Activated T-cell treated with anti-CD3 and anti-CD28 coated beads, Interleukin-2, amount 50 U/mL, for 1 hour (primary cell): ENCODE results near the gene AGO1.
"Not testable (repeated sequence)": the region's sequence is repeated elsewhere in the genome, so short reads cannot be mapped to it uniquely, and the experiment has no call there.

Experiments
- DNase-seq: peaks from one replicate; pipeline ENCODE4 v3.0.0-alpha.2; 2020

AGO1 gene

DNA sequence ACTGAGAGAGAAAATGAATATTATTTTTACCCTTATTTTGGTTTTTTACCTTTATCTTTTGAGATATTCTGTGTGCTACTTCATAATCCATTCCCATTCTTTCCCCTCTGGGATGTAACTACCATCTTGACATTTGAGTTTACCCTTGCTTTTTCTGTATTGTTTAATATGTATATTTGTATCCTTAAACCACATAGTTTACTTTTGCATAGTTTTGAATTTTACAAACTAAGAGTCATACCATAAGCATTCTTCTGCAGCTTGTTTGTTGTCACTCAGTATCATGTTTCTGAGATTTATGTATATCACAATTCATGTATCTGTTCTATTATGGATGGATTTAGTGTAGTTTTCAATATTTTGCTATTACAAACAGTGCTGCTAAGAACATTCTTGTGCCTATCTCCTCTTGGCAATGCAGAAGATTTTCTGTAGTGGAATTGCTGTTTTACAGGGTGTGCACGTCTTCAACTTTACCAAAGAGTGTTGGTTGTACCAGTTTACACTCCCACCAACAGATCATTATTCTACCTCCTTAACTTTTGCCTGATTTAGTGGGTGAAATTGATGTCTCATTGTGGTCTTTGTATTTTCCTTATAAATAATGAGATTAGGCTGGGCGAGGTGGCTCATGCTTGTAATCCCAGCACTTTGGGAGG lies 12.2 kb upstream of the AGO1 start:
- DNase-seq: no peak

DNA sequence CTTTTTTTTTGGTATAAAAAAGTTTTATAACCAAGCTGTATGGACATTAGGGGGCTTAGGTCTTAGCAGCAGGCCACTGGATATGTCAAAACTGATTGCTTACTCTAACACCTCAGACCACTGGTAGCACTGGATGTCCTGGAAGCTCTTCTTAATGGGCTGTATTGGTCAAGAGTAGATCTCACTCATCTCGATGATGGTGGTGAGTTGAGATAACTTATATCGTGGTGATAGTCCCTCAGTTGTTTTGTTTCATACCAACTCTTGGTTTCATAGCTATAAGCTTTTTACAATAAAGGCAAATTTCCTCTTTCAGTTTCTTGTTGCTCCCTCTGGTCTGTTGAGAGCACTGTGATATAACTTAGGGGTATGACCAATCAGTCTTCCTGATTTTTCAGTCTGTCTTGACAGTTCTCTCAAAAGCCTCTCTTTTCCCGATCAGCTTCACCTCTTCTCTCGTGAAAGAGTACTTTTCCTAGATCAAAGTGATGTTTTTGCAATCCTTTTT lies 9.7 kb upstream of the AGO1 start:
- DNase-seq: no peak

DNA sequence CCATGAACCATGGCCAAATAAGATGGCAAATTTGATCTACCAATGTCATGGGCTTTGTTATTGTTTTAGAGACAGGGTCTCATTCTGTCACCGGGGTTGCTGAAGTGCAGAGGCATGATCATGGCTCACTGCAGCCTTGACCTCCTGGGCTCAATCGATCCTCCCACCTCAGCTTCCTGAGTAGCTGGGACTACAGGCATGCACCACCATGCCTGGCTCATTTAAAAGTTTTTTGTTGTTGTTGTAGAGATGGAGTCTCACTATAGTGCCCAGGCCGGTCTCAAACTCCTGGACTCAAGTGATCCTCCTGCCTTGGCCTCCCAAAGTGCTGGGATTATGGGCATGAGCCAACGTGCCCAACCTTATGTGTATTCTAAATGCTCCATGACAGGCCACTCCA lies 8.9 kb upstream of the AGO1 start:
- not testable (repeated sequence) for DNase-seq

DNA sequence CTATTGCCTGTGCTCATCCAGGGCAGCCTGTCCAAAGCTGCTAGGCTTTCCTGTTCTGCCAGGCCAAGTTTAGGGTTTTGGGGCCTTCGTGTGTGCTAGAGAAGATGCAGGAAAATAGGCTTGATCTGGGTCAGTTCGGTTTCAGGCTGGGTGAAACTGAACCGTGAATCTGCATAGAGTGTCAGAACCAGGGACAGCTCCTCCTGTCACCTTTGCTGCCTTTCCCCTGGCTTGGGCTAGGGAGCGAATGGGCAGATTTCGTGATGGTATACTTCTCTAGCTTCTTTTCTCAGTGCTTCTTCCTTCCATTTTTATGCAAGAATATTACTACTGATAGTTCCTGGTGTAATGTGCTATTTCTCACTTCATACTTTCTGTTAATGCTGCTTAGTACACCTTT lies 6.0 kb upstream of the AGO1 start:
- DNase-seq: no peak

DNA sequence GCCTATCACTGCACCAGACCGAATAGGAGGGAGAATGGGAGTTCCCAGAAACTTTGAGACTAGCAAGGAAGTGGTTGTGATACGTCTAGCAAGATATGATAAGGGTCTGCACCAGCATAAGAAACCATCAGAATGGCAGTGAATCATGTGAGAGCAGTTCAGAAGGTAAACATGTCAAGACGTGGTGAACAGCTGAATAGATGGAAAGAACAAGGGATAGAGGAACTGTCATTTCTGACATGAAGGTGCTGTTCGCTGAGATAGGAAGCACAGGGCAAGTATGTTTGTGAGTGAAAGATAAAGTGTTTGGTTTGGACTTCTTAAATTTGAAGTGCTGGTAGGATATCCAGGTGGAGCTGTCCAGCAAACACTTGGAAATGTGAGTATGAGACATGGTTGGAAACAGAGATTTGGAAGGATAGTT lies 1.1 kb upstream of the AGO1 start:
- DNase-seq: no peak

DNA sequence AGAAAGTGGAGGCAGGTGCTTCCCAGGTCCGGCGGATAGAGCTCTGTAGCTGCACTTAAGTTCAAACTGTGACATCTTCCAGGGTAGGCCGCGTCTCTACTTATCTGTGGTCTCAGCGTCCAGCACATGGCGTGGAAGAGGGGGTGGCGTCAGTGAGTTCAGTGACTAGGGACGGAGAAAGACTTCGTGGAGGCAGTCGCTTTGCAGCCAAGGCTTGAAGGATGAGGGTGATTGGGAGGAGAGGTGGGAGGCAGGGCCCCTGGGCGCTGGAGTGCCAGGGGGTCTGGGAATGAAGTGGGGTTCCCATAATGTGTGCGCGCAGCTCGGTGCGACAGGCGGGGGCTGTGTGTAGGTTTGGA lies 444 bp upstream of the AGO1 start:
- no peak for DNase-seq

DNA sequence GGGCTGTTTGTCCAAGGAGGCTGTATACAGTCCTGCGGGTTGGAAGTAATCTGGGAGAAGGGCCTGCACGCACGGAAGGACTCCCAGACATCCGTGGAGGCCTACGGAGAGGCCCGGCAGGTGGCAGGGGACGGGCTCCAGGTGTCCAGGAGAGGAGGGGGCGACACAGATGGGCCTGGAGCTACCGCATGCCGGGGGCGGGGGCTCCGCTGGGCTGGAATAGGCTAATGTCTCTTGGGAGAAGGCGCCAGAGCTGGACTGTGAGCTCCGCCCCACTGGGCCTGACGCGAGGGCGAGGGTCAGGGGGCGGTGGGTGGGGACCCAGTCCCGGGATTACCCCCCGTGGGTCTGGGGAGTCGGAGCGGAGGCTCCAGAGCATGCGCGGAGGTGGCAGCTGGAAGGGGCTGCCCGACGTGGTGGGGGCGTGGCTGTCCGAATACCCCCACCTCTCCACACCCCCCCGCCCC lies 659 bp downstream of the AGO1 start:
- DNase-seq: peak; percentile 57

DNA sequence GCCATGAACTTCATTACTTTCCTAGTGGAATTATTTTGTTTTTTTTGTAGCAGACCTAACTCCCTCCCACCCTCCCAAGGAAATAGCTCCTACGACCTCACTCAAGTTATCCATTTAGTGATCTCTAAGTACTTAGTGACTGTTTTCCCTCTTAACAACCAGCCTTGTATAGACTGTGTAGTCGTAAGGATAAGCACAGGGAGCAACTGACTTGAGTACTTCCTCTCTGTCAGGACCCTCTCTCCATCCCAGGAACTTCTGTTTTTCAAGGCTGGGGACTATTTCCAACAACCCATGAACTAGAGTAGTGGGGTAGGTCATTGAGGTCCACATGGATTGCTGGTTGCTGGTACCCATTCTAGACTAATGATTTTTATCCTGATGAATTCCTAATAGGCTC lies 1.9 kb downstream of the AGO1 start:
- DNase-seq: no peak

DNA sequence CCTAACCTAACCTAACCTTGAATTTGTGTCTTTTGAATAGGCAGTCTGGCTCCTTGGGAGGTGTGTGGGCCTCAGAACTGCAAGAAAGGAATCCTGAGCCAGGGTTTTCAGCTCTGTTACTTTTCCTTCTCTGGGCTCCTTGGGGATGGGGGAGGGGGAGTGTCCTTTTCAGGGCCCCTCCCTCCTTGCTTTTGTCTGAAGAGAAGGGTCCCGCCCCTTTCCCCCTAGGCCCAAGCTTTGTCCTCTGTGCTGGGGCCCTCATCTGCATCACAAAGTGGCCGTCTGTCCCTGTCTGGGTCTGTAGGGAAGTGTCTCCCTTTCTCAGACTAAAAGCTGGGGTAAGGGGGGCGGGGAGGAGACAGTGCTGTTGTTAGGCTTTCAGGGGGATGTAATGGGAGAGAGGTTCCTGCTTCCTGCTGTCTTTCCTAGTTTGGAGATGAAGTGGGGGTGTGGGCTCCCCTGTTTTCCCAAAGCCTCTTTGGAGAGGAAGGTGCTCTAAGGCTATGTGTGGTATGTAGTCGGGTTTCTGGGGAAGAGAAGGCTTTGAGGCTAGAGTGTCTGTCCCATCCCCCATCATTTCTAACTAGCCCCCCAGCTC lies 3.1 kb downstream of the AGO1 start:
- no peak for DNase-seq

DNA sequence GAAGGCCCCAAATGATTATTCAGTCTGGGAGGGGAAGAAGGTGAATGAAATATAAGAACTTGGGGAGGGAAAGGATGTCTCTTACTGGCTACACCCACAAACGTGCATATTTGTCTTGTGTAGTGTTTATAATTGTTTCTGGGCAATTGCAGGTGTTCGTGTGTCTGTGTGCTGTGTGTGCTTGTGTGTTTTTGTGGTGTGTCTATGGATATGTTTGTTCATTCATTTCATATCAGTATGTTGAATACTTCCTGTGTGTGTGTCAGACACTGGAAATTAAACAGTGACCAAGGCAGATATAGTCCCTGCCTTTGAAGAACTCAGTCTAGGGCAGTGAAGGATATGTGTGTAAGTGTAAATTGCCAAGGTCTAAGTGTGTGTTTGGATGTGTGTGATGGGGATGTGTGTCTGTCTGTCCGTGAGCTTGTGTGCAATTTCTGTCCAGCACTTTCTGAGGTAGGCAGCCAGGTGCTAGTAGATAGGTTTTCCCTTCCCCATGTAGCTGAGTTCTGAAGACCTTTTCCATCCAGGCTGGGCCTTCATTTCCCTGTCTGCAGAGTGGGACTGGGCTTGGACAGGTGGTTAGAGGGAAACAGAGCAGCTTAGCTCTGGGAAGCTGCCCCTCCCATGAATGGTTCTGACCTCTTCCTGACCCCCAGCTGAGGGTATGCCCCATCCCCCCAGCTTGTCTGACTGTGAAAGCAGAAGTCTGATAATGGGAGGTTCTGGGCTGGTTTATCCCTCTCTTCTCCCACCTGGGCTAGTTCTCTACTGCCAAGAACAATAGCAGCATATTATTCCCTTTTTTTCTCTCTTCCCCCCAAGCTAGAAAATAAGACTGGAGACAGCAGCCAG lies 3.8 kb downstream of the AGO1 start:
- DNase-seq: no peak

DNA sequence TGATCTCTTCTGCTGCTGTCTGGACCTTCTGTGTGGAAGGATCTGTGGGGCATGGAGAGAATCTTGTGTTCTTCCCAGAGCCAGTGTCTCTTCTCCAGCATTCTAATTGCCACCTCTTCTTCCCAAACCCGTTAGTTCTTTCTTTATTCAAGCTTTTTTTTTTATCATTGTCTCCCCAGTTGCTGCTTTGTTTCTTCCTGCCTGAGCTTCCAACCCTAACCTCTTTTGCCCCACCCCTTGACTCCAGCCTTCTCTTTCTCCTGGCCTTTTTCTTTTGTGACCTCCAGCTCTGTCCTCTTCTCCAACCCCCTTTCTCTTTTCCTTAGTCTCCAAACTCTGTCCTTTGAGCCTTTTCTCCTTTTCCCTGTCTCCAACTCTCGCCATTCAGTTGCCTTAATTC lies 4.5 kb downstream of the AGO1 start:
- no peak for DNase-seq

DNA sequence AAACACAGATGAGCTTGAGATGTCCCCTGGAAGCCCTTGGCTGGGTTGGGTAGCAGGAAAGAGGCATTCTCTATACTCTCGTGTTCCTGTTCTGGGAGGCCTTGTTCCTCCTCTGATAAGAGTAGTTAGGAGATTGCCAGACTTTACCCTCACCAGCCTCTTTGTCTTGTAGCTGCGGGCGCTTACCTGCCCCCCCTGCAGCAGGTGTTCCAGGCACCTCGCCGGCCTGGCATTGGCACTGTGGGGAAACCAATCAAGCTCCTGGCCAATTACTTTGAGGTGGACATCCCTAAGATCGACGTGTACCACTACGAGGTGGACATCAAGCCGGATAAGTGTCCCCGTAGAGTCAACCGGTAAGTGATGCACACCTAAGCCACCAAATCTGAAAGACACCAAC lies 5.2 kb downstream of the AGO1 start:
- no peak for DNase-seq

DNA sequence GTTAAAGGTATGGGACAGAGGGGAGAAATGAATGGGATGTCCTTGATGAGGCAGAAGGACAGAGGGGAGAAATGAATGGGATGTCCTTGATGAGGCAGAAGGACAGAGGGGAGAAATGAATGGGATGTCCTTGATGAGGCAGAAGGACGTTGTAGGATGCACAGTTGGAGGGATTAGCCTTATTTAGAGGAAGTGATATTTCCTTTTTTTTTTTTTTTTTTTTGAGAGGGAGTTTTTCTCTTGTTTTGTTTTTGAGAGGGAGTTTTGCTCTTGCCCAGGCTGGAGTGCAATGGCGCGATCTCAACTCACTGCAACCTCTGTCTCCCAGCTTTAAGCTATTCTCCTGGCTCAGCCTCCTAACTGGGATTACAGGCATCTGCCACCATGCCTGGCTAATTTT lies 6.0 kb downstream of the AGO1 start:
- not testable (repeated sequence) for DNase-seq

DNA sequence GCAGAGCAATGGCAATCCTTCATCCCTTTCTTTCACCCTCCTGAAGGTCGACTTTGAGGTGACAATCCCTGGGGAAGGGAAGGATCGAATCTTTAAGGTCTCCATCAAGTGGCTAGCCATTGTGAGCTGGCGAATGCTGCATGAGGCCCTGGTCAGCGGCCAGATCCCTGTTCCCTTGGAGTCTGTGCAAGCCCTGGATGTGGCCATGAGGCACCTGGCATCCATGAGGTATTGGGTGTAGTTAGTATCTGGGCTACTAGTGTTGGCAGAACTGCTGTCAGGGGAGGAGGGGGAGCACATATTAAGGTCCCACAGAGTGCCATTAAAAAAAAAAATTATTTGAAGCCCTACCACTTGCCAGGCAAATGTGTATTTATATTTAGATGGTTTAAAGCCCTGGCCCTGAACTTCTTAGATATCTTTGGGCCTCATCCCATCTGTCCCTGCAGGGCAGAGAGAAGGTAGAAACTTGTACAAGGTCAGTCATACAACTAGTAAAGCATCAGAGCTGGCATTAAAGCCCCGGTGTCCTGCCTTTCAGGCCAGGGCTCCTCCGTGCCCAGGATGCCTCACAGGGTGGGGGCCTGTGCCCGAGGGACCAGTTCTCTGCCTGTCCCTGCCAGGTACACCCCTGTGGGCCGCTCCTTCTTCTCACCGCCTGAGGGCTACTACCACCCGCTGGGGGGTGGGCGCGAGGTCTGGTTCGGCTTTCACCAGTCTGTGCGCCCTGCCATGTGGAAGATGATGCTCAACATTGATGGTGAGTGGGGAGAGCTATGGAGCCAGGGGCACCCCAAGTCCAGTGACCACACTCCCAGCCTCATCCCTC lies 10.3 kb downstream of the AGO1 start:
- DNase-seq: no peak

DNA sequence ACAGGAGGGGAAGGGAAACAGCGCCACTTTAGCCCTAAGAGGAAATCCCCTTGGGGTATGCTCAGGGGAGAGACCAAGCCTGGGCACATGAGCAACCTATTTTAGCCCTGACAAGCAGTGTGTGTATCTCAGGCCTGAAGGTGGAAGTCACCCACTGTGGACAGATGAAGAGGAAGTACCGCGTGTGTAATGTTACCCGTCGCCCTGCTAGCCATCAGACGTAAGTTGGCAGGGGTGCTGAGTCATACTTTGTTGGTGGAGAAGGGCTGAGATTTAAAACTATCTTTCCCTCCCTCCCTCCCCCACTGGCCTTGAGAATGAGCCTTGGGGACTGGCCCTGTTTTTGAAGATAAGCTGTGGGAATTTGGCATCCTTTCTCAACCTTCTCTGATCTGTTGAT lies 11.2 kb downstream of the AGO1 start:
- DNase-seq: no peak

DNA sequence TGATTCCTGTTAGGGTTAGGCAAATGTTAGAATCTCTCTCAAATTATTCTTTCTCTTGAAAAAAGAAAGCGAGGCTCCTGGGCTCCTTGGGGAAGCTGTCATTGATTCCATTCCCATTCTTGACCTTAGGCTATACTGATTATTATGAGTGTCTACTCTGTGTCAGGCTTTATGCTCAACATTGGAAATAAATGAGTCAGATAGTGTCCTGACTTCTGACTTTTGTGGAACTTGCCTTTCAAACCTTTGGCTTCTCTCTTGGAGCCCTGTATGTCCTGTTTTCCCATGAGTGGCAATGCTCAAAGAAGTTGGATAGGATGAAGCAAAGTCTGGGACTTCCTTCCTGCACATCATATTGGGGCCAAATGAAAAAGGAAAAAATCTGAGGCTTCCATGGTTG lies 11.6 kb downstream of the AGO1 start:
- no peak for DNase-seq

DNA sequence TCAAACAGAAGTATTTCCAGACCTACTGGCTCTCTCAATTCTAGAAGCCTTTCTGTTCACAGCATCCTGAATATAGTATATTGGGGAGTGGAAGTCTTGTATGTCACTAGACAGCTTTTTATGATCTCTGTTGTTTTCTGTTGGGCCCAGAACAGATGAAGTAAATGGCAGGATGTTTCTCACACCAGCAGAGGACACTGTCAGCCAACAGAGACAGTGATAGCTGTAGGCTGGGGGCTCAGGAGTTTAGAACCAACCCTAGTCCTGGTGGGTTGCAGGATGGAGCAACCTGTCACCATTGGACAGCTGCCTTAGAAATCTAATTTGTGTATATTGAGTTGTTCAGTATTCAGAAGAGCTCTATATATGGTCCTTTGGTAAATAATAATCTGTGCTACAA lies 16.9 kb downstream of the AGO1 start:
- DNase-seq: no peak

DNA sequence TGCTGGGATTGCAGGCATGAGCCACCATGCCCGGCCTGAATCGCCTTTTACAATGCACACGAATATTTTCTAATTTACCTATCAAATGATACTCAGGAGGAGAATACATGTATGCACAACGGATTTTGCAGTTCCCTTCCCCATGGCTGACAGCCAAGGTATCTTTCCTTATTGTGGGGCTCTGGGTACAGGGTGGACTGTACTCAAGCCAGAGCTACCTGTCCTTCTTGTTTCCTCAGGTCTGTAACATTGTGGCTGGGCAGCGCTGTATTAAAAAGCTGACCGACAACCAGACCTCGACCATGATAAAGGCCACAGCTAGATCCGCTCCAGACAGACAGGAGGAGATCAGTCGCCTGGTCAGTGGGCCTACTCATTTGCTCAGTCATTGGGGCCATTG lies 18.2 kb downstream of the AGO1 start:
- no peak for DNase-seq

DNA sequence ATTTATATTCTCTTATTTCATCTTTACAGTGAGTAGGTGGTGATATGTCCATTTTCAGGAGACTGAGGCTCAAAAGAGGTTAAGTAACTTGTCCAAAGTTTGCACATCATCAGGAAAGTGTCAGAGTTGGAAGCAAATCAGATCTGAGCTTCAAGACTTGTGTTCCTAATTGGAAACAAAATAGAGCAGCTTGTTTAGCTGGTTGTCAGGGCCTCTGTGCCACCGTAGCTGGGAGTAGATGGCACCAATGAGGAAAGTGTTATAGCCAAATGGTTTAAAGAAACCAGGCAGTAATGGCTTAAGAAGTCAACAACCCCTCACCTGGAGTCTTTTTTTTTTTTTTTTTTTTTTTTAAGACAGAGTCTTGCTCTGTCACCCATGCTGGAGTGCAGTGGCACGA lies 19.7 kb downstream of the AGO1 start:
- DNase-seq: no peak

DNA sequence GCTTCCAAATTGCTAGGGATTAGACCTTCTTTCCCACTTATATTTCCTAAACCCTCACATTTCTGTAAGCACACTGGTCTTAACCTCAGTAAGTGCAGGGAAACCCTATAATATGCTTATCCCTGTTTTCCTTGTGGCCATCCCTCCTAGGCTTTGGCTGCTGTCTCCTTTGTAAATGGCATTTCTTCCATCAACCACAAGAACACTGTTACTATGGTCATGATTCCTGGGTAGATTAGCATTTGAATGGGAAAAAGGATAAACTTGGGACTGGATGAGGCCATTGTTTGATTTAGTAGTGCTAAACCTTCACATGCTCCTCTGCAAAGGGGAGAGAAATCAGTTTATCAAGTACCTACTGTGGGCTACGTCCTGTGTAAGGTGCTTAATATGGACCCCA lies 31.7 kb downstream of the AGO1 start:
- no peak for DNase-seq

DNA sequence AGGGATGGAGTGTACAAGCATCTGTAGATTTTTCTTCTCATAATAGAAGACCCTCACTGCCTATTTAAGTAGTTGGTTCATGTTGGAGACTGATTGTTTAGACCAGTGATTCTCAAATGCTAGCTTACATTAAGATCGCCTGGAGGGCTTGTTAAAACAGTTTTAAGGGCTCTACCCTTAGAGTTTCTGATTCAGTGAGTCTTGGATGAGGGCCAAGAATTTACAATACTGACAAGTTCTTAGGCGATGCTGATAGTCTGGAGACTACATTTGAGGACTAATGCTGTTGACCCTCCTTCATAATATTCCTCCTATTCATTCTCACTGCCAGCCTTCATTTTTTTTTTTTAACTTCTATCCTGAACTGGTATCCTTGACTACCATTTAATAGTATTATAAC lies 32.7 kb downstream of the AGO1 start:
- no peak for DNase-seq

DNA sequence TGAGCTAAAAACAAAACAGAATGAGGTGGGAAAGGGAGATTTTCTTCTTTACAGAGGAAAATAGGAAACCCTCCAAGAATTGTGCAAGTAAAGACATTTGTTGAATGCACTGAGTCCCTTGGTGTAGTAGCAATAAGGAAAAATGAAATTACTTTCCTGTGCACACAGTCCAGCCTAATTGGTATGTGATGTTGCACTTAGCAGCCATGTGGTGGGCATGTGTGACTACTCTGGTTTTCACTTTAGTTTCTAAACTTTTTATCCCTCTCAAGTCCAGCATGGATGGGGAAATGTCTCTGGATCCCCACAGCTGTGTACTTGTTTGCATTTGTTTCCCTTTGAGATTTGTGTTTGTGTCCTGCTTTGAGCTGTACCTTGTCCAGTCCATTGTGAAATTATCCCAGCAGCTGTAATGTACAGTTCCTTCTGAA lies 40.8 kb downstream of the AGO1 start:
- no peak for DNase-seq

DNA sequence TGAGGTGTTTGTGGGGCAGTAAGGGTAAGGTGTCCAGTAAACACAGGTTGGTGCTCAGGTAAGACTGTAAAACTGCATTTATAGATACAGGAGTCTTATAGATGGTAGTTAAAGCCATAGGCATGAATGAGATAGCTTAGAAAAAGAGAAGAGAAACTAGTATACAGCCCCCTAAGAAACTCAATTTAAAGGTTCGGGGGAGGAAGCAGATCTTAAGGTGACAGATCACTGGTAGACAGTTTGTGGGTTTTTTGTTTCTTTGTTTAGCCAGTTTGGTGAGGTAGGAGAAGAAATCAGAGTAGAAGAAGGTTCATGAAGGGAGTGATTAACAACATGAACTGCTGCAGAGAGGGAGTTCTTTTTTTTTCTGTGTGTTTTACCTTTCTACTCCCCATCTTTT lies 41.8 kb downstream of the AGO1 start:
- no peak for DNase-seq
